Skeletal muscle satellite cell (primary cell): ENCODE results near the gene DNPH1.

Experiments used
- H3K27me3 ChIP-seq: 2 replicates; pipeline ENCODE4 v1.7.0; 2013; ENCODE audit warnings: low read length; ENCODE audit not compliant: control insufficient read depth, insufficient read depth
- H3K36me3 ChIP-seq: 2 replicates; pipeline ENCODE4 v1.7.0; 2013; ENCODE audit warnings: mild to moderate bottlenecking, control low read depth, low read length; ENCODE audit not compliant: insufficient read depth
- H3K4me1 ChIP-seq: 2 replicates; pipeline ENCODE4 v1.7.0; 2013; ENCODE audit warnings: low read length; ENCODE audit not compliant: control insufficient read depth, insufficient read depth
- H3K4me2 ChIP-seq: 2 replicates; pipeline ENCODE4 v1.7.0; 2013; ENCODE audit warnings: mild to moderate bottlenecking, low read length
- H3K4me3 ChIP-seq: 2 replicates; pipeline ENCODE4 v1.7.0; 2013; ENCODE audit warnings: low read length
- H3K9ac ChIP-seq: 2 replicates; pipeline ENCODE4 v1.7.0; 2013; ENCODE audit warnings: mild to moderate bottlenecking, low read depth, low read length, moderate library complexity
- H3K9me3 ChIP-seq: replicated peaks from 2 replicates; pipeline ENCODE4 v1.7.0; 2013; ENCODE audit warnings: mild to moderate bottlenecking, control low read depth, low read length

Gene DNPH1

DNA sequence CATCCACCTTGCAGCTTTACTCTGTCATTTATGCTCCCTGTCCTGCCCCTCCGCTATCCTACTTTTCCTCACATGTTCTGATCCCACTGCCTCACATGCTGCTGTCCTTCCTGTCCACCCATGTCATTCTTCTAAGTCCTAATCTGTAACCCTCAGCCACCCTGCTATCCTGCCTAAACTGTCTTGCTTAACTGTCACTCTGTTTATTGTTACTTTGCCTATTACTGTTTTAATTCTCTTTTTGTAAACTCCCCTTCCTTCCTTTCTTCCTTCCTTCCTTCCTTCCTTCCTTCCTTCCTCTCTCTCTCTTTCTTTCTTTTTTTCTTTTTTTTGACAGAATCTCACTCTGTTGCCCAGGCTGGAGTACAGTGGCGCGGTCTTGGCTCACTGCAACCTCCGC lies 45.8 kb downstream of the DNPH1 start:
- peak overlapping the region; percentile 85 for H3K4me3 ChIP-seq
- no peaks in the 10 kb centered on the region for H3K27me3 ChIP-seq
- no peaks in the 10 kb centered on the region for H3K9me3 ChIP-seq
- H3K36me3 ChIP-seq: peaks cover 53% of the 10 kb centered on the region
- H3K4me2 ChIP-seq: peak overlapping the region; percentile 93
- H3K9ac ChIP-seq: no peak overlapping the region
- H3K4me1 ChIP-seq: peaks cover 20% of the 10 kb centered on the region

- H3K4me2 ChIP-seq: peak within 1 kb of the TSS; percentile 93
- H3K27me3 ChIP-seq: no peaks in the 10 kb centered on the region
- no peaks in the 10 kb centered on the region for H3K9me3 ChIP-seq
- H3K4me1 ChIP-seq: peaks cover 20% of the 10 kb centered on the region
- H3K4me3 ChIP-seq: peak within 1 kb of the TSS; percentile 85
- H3K9ac ChIP-seq: peak within 1 kb of the TSS; percentile 83
- H3K36me3 ChIP-seq: peaks cover 46% of the 10 kb centered on the region
Observed at GRCh38 chr6:43181942-43182860, 47.1 kb downstream of the DNPH1 start, which contains the start of gene CUL9. Gene CUL9 (plus strand): TSS chr6:43182196. CDS start chr6:43184311, 2,115 bp downstream.

GRCh38 chr6:43181621-43181941 lies 47.7 kb downstream of the DNPH1 start:
- Histone ChIP-seq H3K36me3 (peaks cover 44% of the 10 kb centered on the region), H3K9ac (peak overlapping the region; percentile 83), H3K27me3 (no peaks in the 10 kb centered on the region), H3K4me1 (peaks cover 20% of the 10 kb centered on the region), H3K4me3 (peak overlapping the region; percentile 85), H3K9me3 (no peaks in the 10 kb centered on the region), H3K4me2 (peak overlapping the region; percentile 93)

DNA sequence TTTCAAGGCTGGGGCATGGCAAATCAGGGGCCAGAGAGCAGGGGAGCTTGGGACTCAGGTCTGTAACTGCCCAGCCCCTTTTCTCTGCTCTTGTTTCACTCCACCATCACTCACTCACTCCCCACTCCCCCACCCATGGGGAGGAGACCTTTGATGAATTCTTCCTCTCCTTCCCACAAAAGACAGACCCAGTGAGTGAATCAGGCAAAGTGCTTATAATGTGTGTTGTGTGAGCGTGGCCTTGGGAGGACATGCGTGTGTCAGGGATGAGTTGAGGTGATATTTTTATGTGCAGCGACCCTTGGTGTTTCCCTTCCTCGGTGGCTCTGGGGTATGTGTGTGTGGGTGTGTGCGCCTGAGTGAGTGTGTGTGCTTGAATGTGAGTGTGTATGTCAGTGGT lies 48.3 kb downstream of the DNPH1 start:
- Histone ChIP-seq H3K9me3 (no peaks in the 10 kb centered on the region), H3K4me1 (peaks cover 23% of the 10 kb centered on the region), H3K9ac (no peak overlapping the region), H3K27me3 (no peaks in the 10 kb centered on the region), H3K36me3 (peaks cover 44% of the 10 kb centered on the region), H3K4me2 (no peak overlapping the region), H3K4me3 (no peak overlapping the region)

- H3K27me3 ChIP-seq: no peaks in the 10 kb centered on the region
- no peaks in the 10 kb centered on the region for H3K9me3 ChIP-seq
- peaks cover 32% of the 10 kb centered on the region for H3K4me1 ChIP-seq
- no peak overlapping the region for H3K9ac ChIP-seq
- no peak overlapping the region for H3K4me3 ChIP-seq
- H3K4me2 ChIP-seq: no peak overlapping the region
- H3K36me3 ChIP-seq: peaks cover 46% of the 10 kb centered on the region
Observed at GRCh38 chr6:43180058-43180457, 49.2 kb downstream of the DNPH1 start.

DNA sequence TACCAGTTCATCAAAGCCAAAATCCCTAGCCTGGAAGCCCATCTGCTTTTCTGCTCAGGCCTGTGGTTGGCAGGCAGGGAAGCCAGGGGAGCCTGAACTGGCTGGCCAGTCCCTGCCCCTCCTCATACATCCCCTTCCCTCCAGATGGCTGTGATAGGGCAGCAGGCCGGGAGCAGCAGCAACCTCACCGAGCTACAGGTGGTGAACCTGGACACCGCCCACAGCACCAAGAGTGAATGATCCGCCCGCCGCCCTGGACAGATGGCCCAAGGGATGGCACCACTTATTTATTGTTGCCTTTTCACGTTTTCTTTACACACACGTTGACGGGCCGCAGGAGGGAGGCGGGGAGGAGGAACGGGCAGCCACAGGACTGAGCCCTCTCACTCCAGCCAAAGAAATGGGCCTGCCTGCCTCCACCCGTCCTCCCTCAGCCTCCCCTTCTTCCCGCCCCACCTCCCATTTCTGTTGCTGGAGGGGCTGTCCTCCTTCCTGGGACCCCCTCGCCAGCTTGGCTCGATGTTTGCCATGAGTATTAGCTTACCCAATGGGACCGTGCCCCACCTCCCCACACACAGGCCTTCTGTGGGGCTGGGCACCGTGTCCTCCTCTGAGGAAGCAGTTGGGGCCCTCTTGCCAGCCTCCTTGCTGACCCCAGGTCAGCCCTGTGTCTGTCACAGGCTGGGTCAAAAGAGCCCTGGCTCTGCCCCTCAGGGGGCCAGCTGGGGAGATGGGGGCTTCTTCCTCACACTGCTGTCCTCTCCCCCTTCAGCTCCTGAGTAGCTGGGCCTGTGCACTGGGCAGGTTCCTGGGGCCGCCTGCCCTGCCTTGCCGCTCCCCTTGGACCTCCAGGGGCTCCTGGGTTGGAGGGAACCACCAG lies 50.1 kb downstream of the DNPH1 start:
- no peak overlapping the region for H3K4me3 ChIP-seq
- no peak overlapping the region for H3K4me2 ChIP-seq
- H3K4me1 ChIP-seq: peaks cover 36% of the 10 kb centered on the region
- H3K9ac ChIP-seq: no peak overlapping the region
- H3K36me3 ChIP-seq: peaks cover 40% of the 10 kb centered on the region
- no peaks in the 10 kb centered on the region for H3K9me3 ChIP-seq
- no peaks in the 10 kb centered on the region for H3K27me3 ChIP-seq

DNA sequence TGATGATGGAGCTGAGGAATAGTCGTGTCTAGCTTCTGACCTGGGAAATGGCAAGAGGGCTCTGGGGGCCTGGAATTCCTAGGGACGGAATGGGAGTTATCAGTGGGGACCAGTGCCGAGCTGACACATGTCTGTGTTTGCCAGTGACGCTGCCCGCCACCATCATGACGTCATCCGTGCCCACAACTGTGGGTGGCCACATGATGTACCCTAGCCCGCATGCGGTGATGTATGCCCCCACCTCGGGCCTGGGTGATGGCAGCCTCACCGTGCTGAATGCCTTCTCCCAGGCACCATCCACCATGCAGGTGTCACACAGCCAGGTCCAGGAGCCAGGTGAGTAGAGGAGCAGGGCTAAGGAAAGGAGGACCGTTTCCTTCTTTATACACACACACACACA lies 51.1 kb downstream of the DNPH1 start:
- no peak overlapping the region for H3K9ac ChIP-seq
- H3K9me3 ChIP-seq: no peaks in the 10 kb centered on the region
- H3K4me1 ChIP-seq: peaks cover 45% of the 10 kb centered on the region
- H3K36me3 ChIP-seq: peaks cover 44% of the 10 kb centered on the region
- H3K27me3 ChIP-seq: no peaks in the 10 kb centered on the region
- H3K4me3 ChIP-seq: no peak overlapping the region
- no peak overlapping the region for H3K4me2 ChIP-seq

DNA sequence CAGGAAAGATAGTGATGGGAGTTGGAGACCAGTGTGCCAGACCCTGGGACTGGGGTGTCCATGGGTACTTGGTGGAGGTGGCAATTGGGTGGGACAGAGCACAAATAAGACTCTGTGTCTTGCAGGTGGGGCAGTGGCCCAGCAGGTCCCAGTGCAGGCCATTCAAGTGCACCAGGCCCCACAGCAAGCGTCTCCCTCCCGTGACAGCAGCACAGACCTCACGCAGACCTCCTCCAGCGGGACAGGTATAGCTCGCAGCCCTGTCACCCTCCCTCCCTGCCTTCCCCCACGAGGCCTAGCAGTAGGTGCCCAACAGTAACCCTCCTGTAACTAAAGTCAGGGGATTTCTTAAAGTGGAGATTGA lies 52.9 kb downstream of the DNPH1 start:
- H3K9me3 ChIP-seq: no peaks in the 10 kb centered on the region
- H3K4me1 ChIP-seq: peaks cover 33% of the 10 kb centered on the region
- H3K36me3 ChIP-seq: peaks cover 44% of the 10 kb centered on the region
- H3K27me3 ChIP-seq: no peaks in the 10 kb centered on the region
- H3K4me3 ChIP-seq: no peak overlapping the region
- no peak overlapping the region for H3K4me2 ChIP-seq
- H3K9ac ChIP-seq: no peak overlapping the region

DNA sequence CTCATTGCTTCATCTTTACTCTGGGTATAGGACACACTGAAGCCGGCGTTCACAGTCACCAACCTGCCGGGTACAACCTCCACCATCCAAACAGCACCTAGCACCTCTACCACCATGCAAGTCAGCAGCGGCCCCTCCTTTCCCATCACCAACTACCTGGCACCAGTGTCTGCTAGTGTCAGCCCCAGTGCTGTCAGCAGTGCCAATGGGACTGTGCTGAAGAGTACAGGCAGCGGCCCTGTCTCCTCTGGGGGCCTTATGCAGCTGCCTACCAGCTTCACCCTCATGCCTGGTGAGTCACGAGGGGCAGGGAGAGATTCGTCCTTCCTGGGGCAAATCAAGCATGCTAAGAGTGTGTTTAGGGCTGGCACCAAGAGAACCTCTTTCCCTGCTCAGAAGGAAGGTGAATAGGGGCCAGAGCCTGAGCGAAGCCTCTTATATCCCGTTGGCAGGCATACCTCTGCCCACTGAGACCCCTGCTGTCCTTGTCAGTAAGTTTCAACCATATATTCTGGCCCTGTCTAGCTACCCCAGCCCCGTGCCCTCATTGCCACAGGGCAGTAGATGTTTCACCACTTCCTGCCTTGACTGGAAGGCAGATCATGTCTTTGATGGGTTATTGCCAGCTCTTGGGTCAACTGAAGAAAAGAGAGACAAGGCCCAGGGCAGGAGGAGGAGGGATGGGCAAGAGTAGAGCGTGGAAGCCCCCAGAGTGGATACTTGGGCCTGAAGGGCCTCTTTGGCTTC lies 53.4 kb downstream of the DNPH1 start:
- no peaks in the 10 kb centered on the region for H3K9me3 ChIP-seq
- no peak overlapping the region for H3K4me3 ChIP-seq
- H3K9ac ChIP-seq: peak overlapping the region; percentile 94
- H3K4me1 ChIP-seq: peaks cover 29% of the 10 kb centered on the region
- no peaks in the 10 kb centered on the region for H3K27me3 ChIP-seq
- peaks cover 44% of the 10 kb centered on the region for H3K36me3 ChIP-seq
- no peak overlapping the region for H3K4me2 ChIP-seq
